Activated CD4-positive, alpha-beta T cell treated with anti-CD3 and anti-CD28 coated beads, Interleukin-2, amount 50 U/mL, for 16 hours (primary cell): ENCODE measurements around the gene TDRD3.
A peak's percentile ranks its signal among the peaks of the same experiment; 100 is the strongest.
"Not testable (repeated sequence)": the region's sequence is repeated elsewhere in the genome, so short reads cannot be mapped to it uniquely, and the experiment has no call there.

Source experiments
- DNase-seq: peaks from one replicate; pipeline ENCODE4 v3.0.0-alpha.2; 2020

TDRD3 gene

GRCh38 chr13:60396783-60397703, at the start of gene TDRD3:
Gene TDRD3, plus strand, starts transcription at chr13:60397220. Its CDS starts 145 bp downstream, at chr13:60397365.
- peak; percentile 87 for DNase-seq

- DNase-seq: no peak
These were observed 49.3 kb upstream of the TDRD3 start for GRCh38 chr13:60347690-60348089.

GRCh38 chr13:60348097-60348496, 48.9 kb upstream of the TDRD3 start:
- no peak for DNase-seq

GRCh38 chr13:60351326-60351725, 45.7 kb upstream of the TDRD3 start:
- no peak for DNase-seq

GRCh38 chr13:60351855-60352615, 45.0 kb upstream of the TDRD3 start:
- DNase-seq: no peak

- no peak for DNase-seq
These were observed 44.4 kb upstream of the TDRD3 start for GRCh38 chr13:60352644-60353043.

- DNase-seq: no peak
These were observed 42.0 kb upstream of the TDRD3 start for GRCh38 chr13:60355056-60355455.

- no peak for DNase-seq
These were observed 40.0 kb upstream of the TDRD3 start for GRCh38 chr13:60356970-60357369.

- DNase-seq: no peak
These were observed 38.6 kb upstream of the TDRD3 start for GRCh38 chr13:60358453-60358852.

GRCh38 chr13:60363288-60363687, 33.7 kb upstream of the TDRD3 start:
- no peak for DNase-seq

GRCh38 chr13:60369242-60369641, 27.8 kb upstream of the TDRD3 start:
- DNase-seq: no peak

- DNase-seq: no peak
These were observed 26.7 kb upstream of the TDRD3 start for GRCh38 chr13:60370343-60370742.

GRCh38 chr13:60372141-60372540, 24.9 kb upstream of the TDRD3 start:
- no peak for DNase-seq

- DNase-seq: not testable (repeated sequence)
These were observed 17.7 kb upstream of the TDRD3 start for GRCh38 chr13:60379282-60379681.

GRCh38 chr13:60379837-60380565, 17.0 kb upstream of the TDRD3 start:
- DNase-seq: no peak

- DNase-seq: no peak
These were observed 12.1 kb upstream of the TDRD3 start for GRCh38 chr13:60384911-60385310.

- no peak for DNase-seq
These were observed 10.8 kb upstream of the TDRD3 start for GRCh38 chr13:60386250-60386649.

GRCh38 chr13:60392131-60392530, 4.9 kb upstream of the TDRD3 start:
- DNase-seq: no peak

GRCh38 chr13:60395971-60396782, 843 bp upstream of the TDRD3 start:
- peak; percentile 94 for DNase-seq

- peak; percentile 53 for DNase-seq
These were observed 821 bp downstream of the TDRD3 start for GRCh38 chr13:60397704-60398378.

GRCh38 chr13:60398379-60398891, 1.4 kb downstream of the TDRD3 start:
- DNase-seq: no peak
